K562 (cell line): ENCODE results near the gene DYNC1H1. TPM values are rescaled to one million over a fixed set of nuclear protein-coding genes. Genes with fewer than 3 reads are reported as not detected.

Experiments
- ATAC-seq: fragments of 200-7000 bp; cut with Tn5 transposase; 3 replicates; pipeline ENCODE4 v1.9.1; 2020; ENCODE audit warnings: moderate library complexity
- BruUV-seq: library from RNA; stranded (reverse); fragments of 400-500 nt; replicated peaks from 2 replicates; lab custom pipeline; 2021; lab: Mats Ljungman, UMichigan
- CTCF ChIA-PET: fragments of 300-600 bp; formaldehyde crosslinking; extraction: SDS; loops from one replicate; lab custom pipeline; 2021; ENCODE audit warnings: low intra/inter-chr PET ratio; lab: Yijun Ruan, JAX
- POLR2A ChIA-PET: fragments of 300-600, 350-650 bp; sonication (Branson Sonifier 250); formaldehyde crosslinking; extraction: SDS; loops from one replicate; lab custom pipeline; 2021; ENCODE audit warnings: antibody characterized with exemption, inconsistent platforms; lab: Yijun Ruan, JAX
- DNase-seq, 4 experiments: peaks; one replicate each; pipeline versions ENCODE4 v3.0.0 to v3.0.0-alpha.2; 2011 to 2018; ENCODE audit warnings: low spot score in 3 of 4, mixed read lengths in 3 of 4; ENCODE audit errors: extremely low read depth in 1 of 4
- FAIRE-seq: peaks from 2 replicates; lab custom pipeline; 2011; peaks lifted over from hg19 to GRCh38; lab: Jason Lieb, UNC
- H2AFZ ChIP-seq: 2 replicates; pipeline ENCODE4 v1.6.0; 2011; ENCODE audit warnings: low read depth, low read length, control low read depth, inconsistent platforms
- H3K27ac ChIP-seq: fragments of 200-600 bp; 3 replicates; pipeline ENCODE4 v1.8.0; 2011; ENCODE audit warnings: low read depth, mild to moderate bottlenecking, control low read depth, inconsistent platforms, low read length, moderate library complexity, mixed read lengths; ENCODE audit errors: extremely low read depth
- H3K27me3 ChIP-seq, 2 experiments: fragments of 300-600 bp in 1 of 2; 2 replicates in 1 of 2; 3 replicates in 1 of 2; pipeline versions ENCODE4 v1.6.0 to v1.8.0; 2011; ENCODE audit warnings: inconsistent platforms in 2 of 2, low read length in 2 of 2, mild to moderate bottlenecking in 1 of 2, mixed read lengths in 1 of 2, moderate library complexity in 1 of 2; ENCODE audit not compliant: control insufficient read depth in 2 of 2, insufficient read depth in 2 of 2
- H3K36me3 ChIP-seq: fragments of 300-600 bp; 3 replicates; pipeline ENCODE4 v1.8.0; 2011; ENCODE audit warnings: mild to moderate bottlenecking, low read length, inconsistent platforms; ENCODE audit not compliant: control insufficient read depth, insufficient read depth
- H3K4me1 ChIP-seq, 2 experiments: fragments of 200-600 bp in 1 of 2; replicated peaks in 1 of 2; 2 replicates in 1 of 2; 3 replicates in 1 of 2; pipeline versions ENCODE4 v1.5.1 to v1.8.0; 2011; ENCODE audit warnings: inconsistent platforms in 2 of 2, low read length in 2 of 2, mild to moderate bottlenecking in 1 of 2, mixed read lengths in 1 of 2, moderate library complexity in 1 of 2; ENCODE audit not compliant: control insufficient read depth in 2 of 2, insufficient read depth in 2 of 2
- H3K4me2 ChIP-seq: 2 replicates; pipeline ENCODE4 v1.6.1; 2011; ENCODE audit warnings: low read length, control low read depth, inconsistent platforms, mixed read lengths; ENCODE audit not compliant: insufficient read depth
- H3K4me3 ChIP-seq: fragments of 200-600 bp; sonication (generic), shearing (Covaris generic); 2 replicates; pipeline ENCODE4 v1.5.1; 2016; ENCODE audit warnings: control low read depth, inconsistent platforms
- H3K79me2 ChIP-seq: fragments of 200-600 bp; 3 replicates; pipeline ENCODE4 v1.8.0; 2011; ENCODE audit warnings: low read length, inconsistent platforms; ENCODE audit not compliant: control insufficient read depth, insufficient read depth
- H3K9ac ChIP-seq, 2 experiments: 2 replicates each; pipeline versions ENCODE4 v1.6.0 to v1.6.1; 2011; ENCODE audit warnings: low read depth in 2 of 2, low read length in 2 of 2, control low read depth in 1 of 2, inconsistent platforms in 1 of 2, mild to moderate bottlenecking in 1 of 2, mixed read lengths in 1 of 2; ENCODE audit not compliant: insufficient read depth in 1 of 2
- H3K9me1 ChIP-seq: one replicate; pipeline ENCODE4 v1.6.0; 2011; ENCODE audit warnings: inconsistent platforms, mild to moderate bottlenecking, low read length, moderate library complexity; ENCODE audit not compliant: control insufficient read depth, insufficient read depth
- H3K9me3 ChIP-seq: replicated peaks from 2 replicates; pipeline ENCODE4 v1.5.1; 2011; ENCODE audit warnings: low read depth, low read length, inconsistent platforms; ENCODE audit not compliant: control insufficient read depth, insufficient read depth
- H4K20me1 ChIP-seq: replicated peaks from 2 replicates; pipeline ENCODE4 v1.6.1; 2011; ENCODE audit warnings: low read length, inconsistent platforms, mixed read lengths; ENCODE audit not compliant: control insufficient read depth, insufficient read depth
- ATF1 ChIP-seq, 2 experiments: fragments of 450-650 bp in 1 of 2; IDR thresholded peaks; 2 replicates each; pipeline ENCODE4 v1.6.1; 2016; ENCODE audit warnings: missing compliant biosample characterization in 1 of 2, missing genetic modification characterization in 1 of 2
- HMGN3 ChIP-seq: IDR thresholded peaks from 2 replicates; pipeline ENCODE4 v1.6.1; 2011; ENCODE audit warnings: borderline replicate concordance, low read depth, mild to moderate bottlenecking, mixed read lengths, low read length; ENCODE audit not compliant: insufficient read length; ENCODE audit errors: extremely low read depth
- ILK ChIP-seq: fragments of 450-650 bp; IDR thresholded peaks from 2 replicates; pipeline ENCODE4 v1.6.1; 2016; ENCODE audit warnings: missing genetic modification characterization, low read depth, mild to moderate bottlenecking, missing compliant biosample characterization, moderate library complexity, borderline replicate concordance
- JUNB ChIP-seq: fragments of 450-650 bp; formaldehyde crosslinking; conservative IDR thresholded peaks from 2 replicates; pipeline ENCODE4 v1.4.0; 2020; ENCODE audit warnings: mild to moderate bottlenecking
- KDM1A ChIP-seq, 2 experiments: fragments of 450-650 bp; IDR thresholded peaks; 2 replicates each; pipeline ENCODE4 v1.6.1; 2016; ENCODE audit warnings: mild to moderate bottlenecking in 2 of 2
- MAFK ChIP-seq: IDR thresholded peaks from 2 replicates; pipeline ENCODE4 v1.6.1; 2011; ENCODE audit warnings: low read length, improper control_type of control experiment
- MEF2A ChIP-seq: IDR thresholded peaks from 2 replicates; pipeline ENCODE4 v1.6.1; 2011; ENCODE audit warnings: low read depth, mild to moderate bottlenecking, low read length, moderate library complexity; ENCODE audit not compliant: control insufficient read depth
- NEUROD1 ChIP-seq: fragments of 150-350 bp; IDR thresholded peaks from 2 replicates; pipeline ENCODE4 v1.6.1; 2014; ENCODE audit warnings: borderline replicate concordance, low read length, low read depth; ENCODE audit not compliant: partially characterized antibody
- RBM17 ChIP-seq: fragments of 200-400 bp; formaldehyde crosslinking; IDR thresholded peaks from 2 replicates; pipeline ENCODE4 v1.6.1; 2017; ENCODE audit warnings: low read depth, mild to moderate bottlenecking, low read length, borderline replicate concordance
- ZNF444 ChIP-seq: fragments of 250-450 bp; sonication (Bioruptor Pico); IDR thresholded peaks from 2 replicates; pipeline ENCODE4 v1.4.0; 2020; ENCODE audit warnings: mild to moderate bottlenecking, moderate library complexity
- WGBS: fragments of 100-300 bp; shearing (Covaris generic); methylation state at CpG from one replicate; pipeline ENCODE4 v1.1.6; 2016; ENCODE audit warnings: low coverage, mixed read lengths; ENCODE audit not compliant: insufficient coverage; ENCODE audit errors: missing lambda C conversion rate; 5-methylcytosine and 5-hydroxymethylcytosine counted together
- in situ Hi-C: fragments of 300-500 bp; cut with MboI; formaldehyde crosslinking; loops from 4 replicates; pipeline ENCODE4 v1.15.0; 2018; ENCODE audit warnings: inconsistent platforms, mixed read lengths
- intact Hi-C: fragments of 100-400 bp; cut with micrococcal nuclease; formaldehyde crosslinking; loops from 2 replicates; pipeline ENCODE4 v1.14.2; 2022
- polyA plus RNA-seq, 8 experiments: library from polyadenylated mRNA; depleted of rRNA in 4 of 8; stranded (reverse) in 5 of 8; unstranded in 3 of 8; fragments of >200 nt; fragmentation: Nextera tagmentation in 2 of 8; fragmentation: Illumina TruSeq in 1 of 8; extraction: Ambion mirVana in 2 of 8; extraction: Trizol in 1 of 8; gene quantifications; 2 replicates each; pipeline versions ENCODE4 v1.2.1 to v1.2.3, GENCODE V29; 2011 to 2014; ENCODE audit warnings: inconsistent platforms in 1 of 8, missing spikeins in 1 of 8
- total RNA-seq, 7 experiments: library from RNA; depleted of rRNA in 6 of 7; stranded (reverse); fragments of >200 nt in 6 of 7; fragmentation: Illumina TruSeq in 2 of 7; extraction: Trizol in 2 of 7; gene quantifications; 2 replicates each; pipeline versions ENCODE4 v1.2.1 to v1.2.3, GENCODE V29; 2011 to 2021; ENCODE audit warnings: low replicate concordance in 1 of 7
- TF ChIP-seq, protein P1 (sequence below): fragments of 200-800 bp; sonication (Bioruptor generic); IDR thresholded peaks from 2 replicates; pipeline ENCODE4 v1.6.1; 2016; ENCODE audit warnings: missing genetic modification characterization, missing compliant biosample characterization
- TF ChIP-seq, protein P2 (sequence below): fragments of 450-650 bp; IDR thresholded peaks from 2 replicates; pipeline ENCODE4 v1.7.1; 2018; ENCODE audit warnings: mild to moderate bottlenecking, low read depth; ENCODE audit not compliant: partially characterized antibody
- TF ChIP-seq, protein P3 (sequence below): IDR thresholded peaks from 3 replicates; pipeline ENCODE4 v1.6.1; 2011; ENCODE audit warnings: borderline replicate concordance, mild to moderate bottlenecking; ENCODE audit not compliant: insufficient read length, insufficient read depth

The DYNC1H1 gene
- total and polyA plus RNA-seq, 9 of the 15 experiments (the other 6 are each of a cell fraction or from before 2014, with no cell fraction given) = 31.9 to 335 (median 115) TPM

DNA sequence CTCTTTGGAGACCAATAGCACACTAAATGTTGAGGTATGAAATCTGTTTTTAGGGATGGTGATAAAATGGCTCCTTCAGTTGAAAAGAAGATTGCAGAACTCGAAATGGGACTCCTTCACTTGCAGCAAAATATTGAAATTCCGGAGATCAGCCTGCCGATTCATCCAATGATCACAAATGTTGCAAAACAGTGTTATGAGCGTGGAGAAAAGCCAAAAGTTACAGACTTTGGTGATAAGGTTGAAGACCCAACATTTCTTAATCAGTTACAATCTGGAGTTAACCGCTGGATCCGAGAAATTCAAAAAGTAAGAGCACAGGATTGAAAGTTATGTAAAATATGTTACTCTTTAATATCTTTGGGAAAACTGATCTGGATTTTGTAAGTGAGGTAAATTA is 15.3 kb downstream of the DYNC1H1 start:
- TSS peak; percentile 18 for BruUV-seq
- Histone ChIP-seq H3K27me3 (no peaks in the 10 kb centered on the region), H3K4me1 (no peaks in the 10 kb centered on the region), H3K4me2 (no peak overlapping the region), H3K27ac (no peak overlapping the region), H3K9ac (no peak overlapping the region), H3K9me1 (no peaks in the 10 kb centered on the region), H3K79me2 (peaks cover 16% of the 10 kb centered on the region), H3K36me3 (peaks cover 88% of the 10 kb centered on the region), H3K9me3 (no peaks in the 10 kb centered on the region), H2AFZ (no peak overlapping the region), H4K20me1 (no peaks in the 10 kb centered on the region), H3K4me3 (no peak overlapping the region)
- ATAC-seq (no peak), FAIRE-seq (no peak), DNase-seq (no peak)
- in situ Hi-C loops (no loop called here), intact Hi-C loops (no loop called here)
- ChIA-PET CTCF (no interaction called here), POLR2A (interaction anchor here (1.4 kb wide), 1 partner anchor 12 kb away, joined by 6 read pairs; no protein-coding TSS in a partner anchor)
- TF ChIP-seq, protein P1, sequence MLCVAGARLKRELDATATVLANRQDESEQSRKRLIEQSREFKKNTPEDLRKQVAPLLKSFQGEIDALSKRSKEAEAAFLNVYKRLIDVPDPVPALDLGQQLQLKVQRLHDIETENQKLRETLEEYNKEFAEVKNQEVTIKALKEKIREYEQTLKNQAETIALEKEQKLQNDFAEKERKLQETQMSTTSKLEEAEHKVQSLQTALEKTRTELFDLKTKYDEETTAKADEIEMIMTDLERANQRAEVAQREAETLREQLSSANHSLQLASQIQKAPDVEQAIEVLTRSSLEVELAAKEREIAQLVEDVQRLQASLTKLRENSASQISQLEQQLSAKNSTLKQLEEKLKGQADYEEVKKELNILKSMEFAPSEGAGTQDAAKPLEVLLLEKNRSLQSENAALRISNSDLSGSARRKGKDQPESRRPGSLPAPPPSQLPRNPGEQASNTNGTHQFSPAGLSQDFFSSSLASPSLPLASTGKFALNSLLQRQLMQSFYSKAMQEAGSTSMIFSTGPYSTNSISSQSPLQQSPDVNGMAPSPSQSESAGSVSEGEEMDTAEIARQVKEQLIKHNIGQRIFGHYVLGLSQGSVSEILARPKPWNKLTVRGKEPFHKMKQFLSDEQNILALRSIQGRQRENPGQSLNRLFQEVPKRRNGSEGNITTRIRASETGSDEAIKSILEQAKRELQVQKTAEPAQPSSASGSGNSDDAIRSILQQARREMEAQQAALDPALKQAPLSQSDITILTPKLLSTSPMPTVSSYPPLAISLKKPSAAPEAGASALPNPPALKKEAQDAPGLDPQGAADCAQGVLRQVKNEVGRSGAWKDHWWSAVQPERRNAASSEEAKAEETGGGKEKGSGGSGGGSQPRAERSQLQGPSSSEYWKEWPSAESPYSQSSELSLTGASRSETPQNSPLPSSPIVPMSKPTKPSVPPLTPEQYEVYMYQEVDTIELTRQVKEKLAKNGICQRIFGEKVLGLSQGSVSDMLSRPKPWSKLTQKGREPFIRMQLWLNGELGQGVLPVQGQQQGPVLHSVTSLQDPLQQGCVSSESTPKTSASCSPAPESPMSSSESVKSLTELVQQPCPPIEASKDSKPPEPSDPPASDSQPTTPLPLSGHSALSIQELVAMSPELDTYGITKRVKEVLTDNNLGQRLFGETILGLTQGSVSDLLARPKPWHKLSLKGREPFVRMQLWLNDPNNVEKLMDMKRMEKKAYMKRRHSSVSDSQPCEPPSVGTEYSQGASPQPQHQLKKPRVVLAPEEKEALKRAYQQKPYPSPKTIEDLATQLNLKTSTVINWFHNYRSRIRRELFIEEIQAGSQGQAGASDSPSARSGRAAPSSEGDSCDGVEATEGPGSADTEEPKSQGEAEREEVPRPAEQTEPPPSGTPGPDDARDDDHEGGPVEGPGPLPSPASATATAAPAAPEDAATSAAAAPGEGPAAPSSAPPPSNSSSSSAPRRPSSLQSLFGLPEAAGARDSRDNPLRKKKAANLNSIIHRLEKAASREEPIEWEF (CRISPR knock-in tag) = no peak
- TF ChIP-seq, protein P2, sequence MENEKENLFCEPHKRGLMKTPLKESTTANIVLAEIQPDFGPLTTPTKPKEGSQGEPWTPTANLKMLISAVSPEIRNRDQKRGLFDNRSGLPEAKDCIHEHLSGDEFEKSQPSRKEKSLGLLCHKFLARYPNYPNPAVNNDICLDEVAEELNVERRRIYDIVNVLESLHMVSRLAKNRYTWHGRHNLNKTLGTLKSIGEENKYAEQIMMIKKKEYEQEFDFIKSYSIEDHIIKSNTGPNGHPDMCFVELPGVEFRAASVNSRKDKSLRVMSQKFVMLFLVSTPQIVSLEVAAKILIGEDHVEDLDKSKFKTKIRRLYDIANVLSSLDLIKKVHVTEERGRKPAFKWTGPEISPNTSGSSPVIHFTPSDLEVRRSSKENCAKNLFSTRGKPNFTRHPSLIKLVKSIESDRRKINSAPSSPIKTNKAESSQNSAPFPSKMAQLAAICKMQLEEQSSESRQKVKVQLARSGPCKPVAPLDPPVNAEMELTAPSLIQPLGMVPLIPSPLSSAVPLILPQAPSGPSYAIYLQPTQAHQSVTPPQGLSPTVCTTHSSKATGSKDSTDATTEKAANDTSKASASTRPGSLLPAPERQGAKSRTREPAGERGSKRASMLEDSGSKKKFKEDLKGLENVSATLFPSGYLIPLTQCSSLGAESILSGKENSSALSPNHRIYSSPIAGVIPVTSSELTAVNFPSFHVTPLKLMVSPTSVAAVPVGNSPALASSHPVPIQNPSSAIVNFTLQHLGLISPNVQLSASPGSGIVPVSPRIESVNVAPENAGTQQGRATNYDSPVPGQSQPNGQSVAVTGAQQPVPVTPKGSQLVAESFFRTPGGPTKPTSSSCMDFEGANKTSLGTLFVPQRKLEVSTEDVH = no peak
- no peak for TF ChIP-seq ZNF444
- no peak for TF ChIP-seq ILK
- TF ChIP-seq ATF1 (CRISPR knock-in tag; IDR thresholded peaks at IDR 0.05) = no peak
- no peak for TF ChIP-seq ATF1 (tag; IDR thresholded peaks at IDR 0.05)
- no peak for TF ChIP-seq MEF2A
- no peak for TF ChIP-seq JUNB (CRISPR knock-in tag)
- no peak for TF ChIP-seq HMGN3
- TF ChIP-seq, protein P3, sequence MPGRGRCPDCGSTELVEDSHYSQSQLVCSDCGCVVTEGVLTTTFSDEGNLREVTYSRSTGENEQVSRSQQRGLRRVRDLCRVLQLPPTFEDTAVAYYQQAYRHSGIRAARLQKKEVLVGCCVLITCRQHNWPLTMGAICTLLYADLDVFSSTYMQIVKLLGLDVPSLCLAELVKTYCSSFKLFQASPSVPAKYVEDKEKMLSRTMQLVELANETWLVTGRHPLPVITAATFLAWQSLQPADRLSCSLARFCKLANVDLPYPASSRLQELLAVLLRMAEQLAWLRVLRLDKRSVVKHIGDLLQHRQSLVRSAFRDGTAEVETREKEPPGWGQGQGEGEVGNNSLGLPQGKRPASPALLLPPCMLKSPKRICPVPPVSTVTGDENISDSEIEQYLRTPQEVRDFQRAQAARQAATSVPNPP = no peak
- no peak for TF ChIP-seq MAFK
- TF ChIP-seq RBM17 = no peak
- TF ChIP-seq NEUROD1 = no peak
- TF ChIP-seq KDM1A (IDR thresholded peaks at IDR 0.05) = no peak
- WGBS = 95% methylated on average over 6 of the region's 6 CpGs
